Fibroblast of mammary gland (primary cell): ENCODE results near the gene ATG10.

Source experiments
- DNase-seq: peaks from one replicate; pipeline ENCODE4 v3.0.0-alpha.2; 2010; ENCODE audit warnings: low read depth
- H3K4me3 ChIP-seq: 2 replicates; pipeline ENCODE4 v1.5.1; 2011; ENCODE audit warnings: low read depth, mild to moderate bottlenecking, low read length, moderate library complexity; ENCODE audit not compliant: control insufficient read depth
- TF ChIP-seq, protein P1 (sequence below): conservative IDR thresholded peaks from 2 replicates; pipeline ENCODE4 v1.5.1; 2011; ENCODE audit warnings: low read depth, low read length, inconsistent platforms; ENCODE audit not compliant: control insufficient read depth, insufficient read depth

Gene ATG10

DNA sequence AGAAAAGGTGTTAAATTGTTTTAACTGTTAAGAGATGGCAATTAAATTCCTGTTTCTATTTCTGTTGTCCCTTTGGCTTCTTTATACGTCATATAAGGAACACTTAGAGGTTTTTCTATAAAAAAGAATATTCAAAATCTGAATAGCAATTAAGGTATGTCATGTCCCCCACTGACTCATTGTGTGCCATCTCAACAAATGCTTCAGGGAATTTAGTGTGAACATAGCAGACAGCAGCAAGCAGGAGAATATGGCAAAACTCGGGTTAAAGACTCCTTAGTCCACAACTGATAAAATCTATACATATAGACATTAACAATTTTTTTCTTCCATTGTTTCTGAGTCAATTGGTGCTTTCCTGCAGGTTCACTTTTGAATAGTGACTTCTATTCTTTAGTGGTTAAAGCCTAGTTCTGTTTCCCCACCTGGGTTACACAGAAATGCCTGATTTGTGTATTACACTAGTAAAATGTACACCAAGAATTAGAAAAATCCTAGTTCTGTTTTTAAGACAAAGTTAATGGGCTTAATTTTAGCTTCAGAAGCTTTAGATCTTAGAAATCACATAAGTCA lies 324.2 kb downstream of the ATG10 start:
- TF ChIP-seq, protein P1, sequence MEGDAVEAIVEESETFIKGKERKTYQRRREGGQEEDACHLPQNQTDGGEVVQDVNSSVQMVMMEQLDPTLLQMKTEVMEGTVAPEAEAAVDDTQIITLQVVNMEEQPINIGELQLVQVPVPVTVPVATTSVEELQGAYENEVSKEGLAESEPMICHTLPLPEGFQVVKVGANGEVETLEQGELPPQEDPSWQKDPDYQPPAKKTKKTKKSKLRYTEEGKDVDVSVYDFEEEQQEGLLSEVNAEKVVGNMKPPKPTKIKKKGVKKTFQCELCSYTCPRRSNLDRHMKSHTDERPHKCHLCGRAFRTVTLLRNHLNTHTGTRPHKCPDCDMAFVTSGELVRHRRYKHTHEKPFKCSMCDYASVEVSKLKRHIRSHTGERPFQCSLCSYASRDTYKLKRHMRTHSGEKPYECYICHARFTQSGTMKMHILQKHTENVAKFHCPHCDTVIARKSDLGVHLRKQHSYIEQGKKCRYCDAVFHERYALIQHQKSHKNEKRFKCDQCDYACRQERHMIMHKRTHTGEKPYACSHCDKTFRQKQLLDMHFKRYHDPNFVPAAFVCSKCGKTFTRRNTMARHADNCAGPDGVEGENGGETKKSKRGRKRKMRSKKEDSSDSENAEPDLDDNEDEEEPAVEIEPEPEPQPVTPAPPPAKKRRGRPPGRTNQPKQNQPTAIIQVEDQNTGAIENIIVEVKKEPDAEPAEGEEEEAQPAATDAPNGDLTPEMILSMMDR, result no peak
- no peak for DNase-seq
- H3K4me3 ChIP-seq, result no peak overlapping the region

DNA sequence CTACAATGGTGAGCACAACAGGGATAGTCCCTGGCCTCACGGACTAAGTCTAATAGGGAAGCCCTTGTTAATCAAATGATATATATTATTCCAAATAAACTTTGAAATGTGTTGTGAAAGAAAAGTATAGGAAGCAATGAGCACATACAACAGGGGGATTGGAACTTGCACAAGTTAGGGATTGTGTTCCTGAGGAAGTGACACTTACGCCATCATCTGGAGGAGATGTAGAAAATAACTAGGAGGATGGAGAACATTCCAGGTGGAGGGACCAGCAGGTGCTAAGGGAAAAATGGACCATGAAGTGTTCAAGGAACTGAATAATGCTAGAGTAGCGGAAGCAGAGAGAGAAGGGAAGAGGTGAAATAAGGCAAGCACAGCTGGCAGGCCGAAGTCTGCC lies 325.1 kb downstream of the ATG10 start:
- no peak for DNase-seq
- H3K4me3 ChIP-seq, result no peak overlapping the region
- TF ChIP-seq, protein P1, result no peak

DNA sequence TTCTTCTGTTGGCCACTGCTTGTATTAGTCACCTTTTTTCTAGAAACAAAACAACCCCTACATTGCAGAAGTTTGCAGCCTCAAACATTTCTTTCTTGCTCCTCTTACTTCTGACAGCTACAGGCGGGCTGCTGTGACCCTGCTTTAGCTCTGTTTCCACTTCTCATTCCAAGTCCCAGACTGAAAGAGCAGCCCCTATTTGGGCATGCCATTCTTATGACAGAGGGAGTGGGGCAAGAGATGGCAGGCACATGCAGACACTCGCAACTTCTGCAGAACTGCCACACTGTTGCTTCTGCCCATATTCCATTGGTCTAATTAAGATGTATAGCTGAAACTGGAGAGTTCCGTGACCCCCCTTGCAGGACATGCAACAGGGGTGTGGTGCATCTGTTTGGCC lies 325.9 kb downstream of the ATG10 start:
- TF ChIP-seq, protein P1, result no peak
- DNase-seq, result no peak
- H3K4me3 ChIP-seq, result no peak overlapping the region

DNA sequence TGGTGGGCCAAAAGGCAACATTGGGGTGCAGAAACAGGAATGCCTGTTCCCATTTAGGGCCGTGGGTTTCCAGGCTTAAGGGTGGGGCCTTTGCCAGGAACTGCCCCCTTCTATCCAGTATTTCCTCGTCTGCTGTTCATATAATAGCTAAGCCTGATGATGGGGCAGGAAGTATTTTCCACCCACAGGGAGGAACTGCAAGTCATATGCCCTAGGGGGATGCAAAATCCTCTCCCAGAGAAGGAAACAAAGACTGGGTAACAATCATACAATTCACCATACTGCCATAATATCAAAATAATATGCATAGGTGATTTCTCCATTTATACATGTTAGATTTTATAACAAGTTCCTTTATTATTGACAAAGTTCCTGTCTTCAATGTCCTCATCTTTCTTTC lies 326.8 kb downstream of the ATG10 start:
- DNase-seq, result no peak
- TF ChIP-seq, protein P1, result no peak
- H3K4me3 ChIP-seq, result no peak overlapping the region

DNA sequence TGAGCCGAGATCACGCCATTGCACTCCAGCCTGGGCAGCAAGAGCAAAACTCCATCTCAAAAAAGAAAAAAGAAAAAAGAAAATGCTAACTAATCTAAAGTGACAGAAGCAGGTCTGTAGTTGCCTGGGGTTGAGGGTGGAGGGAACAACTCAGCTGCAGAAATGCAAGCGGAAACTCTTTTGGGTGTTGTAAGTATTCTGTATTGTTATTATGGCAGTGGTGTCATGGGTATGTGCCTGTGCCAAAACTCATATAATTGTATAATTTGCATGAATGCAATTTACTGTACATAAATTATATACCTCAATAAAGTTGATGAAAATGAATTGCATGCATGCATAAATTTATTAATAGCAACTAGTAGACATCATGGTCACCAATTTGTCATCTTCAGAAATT lies 329.4 kb downstream of the ATG10 start:
- DNase-seq, result no peak
- H3K4me3 ChIP-seq, result no peak overlapping the region

More for the DNA sequence above, 329.4 kb downstream of the ATG10 start:
- TF ChIP-seq, protein P1, result no peak
